Measurements from ENCODE around the gene CCDC127. TPM values are rescaled to one million over a fixed set of nuclear protein-coding genes. Genes with fewer than 3 reads are reported as not detected.

The CCDC127 gene
- total and polyA plus RNA-seq, 10 donors, result 1.2 to 8.9 (median 3.6) TPM

DNA sequence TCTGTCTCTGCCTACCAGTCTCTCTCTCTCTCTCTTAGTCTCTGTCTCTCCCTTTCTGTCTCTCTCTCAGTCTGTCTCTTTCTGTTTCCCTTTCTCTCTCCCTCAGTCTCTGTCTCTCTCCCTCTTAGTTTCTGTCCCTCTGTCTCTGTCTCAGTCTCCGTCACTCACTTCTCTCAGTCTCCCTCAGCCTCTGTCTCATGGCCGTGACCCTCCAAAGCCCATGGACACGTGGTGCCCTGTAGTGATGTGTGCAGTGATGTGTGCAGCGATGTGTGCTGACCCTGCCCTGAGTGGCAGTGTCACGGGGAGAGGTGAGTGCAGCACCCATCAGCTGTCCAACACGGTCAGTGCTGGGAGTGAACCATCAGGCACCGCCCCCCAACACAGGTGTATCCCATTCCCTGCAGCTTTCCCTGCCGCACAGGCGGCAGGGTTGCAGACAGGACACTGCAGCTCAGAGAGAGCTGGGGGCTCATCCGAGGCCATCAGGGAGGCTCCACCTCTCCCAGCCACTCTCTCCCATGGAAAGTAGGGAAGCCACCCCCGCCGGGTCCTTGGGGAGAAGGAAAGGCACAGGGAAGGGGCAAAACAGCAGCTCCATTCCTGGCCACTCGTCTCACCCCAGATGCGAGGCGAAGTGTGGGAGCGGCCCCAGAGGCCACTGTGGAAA, 27.5 kb downstream of the CCDC127 start:
- 52 to 75% (median 65%) methylated on average over 15 to 16 of the region's 16 CpGs for WGBS, 5 donors
- no peak for DNase-seq
- H3K4me1 ChIP-seq, result peaks cover 0 to 28% (median 24%) of the 10 kb centered on the region in 6 donors

DNA sequence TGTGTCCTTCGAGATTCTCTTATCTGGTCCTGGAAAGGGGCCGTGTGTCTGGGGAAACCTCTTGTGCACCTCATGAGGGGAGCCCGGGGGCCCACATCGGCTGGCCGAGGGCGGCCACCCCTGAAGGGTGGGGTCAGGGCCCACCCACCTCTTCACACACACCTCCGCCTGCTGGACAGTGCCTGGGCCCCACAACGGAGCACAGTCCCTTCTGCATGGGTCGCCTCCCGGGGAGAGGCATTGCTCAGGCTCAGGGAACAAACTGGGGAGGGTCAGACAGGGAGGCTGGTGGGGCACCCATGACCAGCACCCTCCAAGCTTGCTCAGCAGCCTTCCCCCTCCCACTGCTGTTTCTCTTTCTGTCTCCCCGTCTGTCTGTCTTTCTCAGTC, 28.0 kb downstream of the CCDC127 start:
- intact Hi-C loops (cut with DNase I; ENCODE audit: low total_unique reads), result no loop called here
- DNase-seq, result peak; percentile 65
- WGBS, 5 donors, result 71 to 83% (median 78%) methylated on average over 11 of the region's 11 CpGs

More for the DNA sequence above, 27.5 kb downstream of the CCDC127 start:
- Histone ChIP-seq H3K36me3 (no peaks in the 10 kb centered on the region), H3K4me3 (peak overlapping the region in 1 of 8 donors; percentile 57), H3K27me3 (replicated peaks in 1 of 7) (peaks cover 0 to 56% (median 14%) of the 10 kb centered on the region in 7 donors), H3K9me3 (no peaks in the 10 kb centered on the region), H3K27ac (no peak overlapping the region)
- intact Hi-C loops (cut with DNase I; ENCODE audit: low total_unique reads), result no loop called here
- TF ChIP-seq, protein P1, sequence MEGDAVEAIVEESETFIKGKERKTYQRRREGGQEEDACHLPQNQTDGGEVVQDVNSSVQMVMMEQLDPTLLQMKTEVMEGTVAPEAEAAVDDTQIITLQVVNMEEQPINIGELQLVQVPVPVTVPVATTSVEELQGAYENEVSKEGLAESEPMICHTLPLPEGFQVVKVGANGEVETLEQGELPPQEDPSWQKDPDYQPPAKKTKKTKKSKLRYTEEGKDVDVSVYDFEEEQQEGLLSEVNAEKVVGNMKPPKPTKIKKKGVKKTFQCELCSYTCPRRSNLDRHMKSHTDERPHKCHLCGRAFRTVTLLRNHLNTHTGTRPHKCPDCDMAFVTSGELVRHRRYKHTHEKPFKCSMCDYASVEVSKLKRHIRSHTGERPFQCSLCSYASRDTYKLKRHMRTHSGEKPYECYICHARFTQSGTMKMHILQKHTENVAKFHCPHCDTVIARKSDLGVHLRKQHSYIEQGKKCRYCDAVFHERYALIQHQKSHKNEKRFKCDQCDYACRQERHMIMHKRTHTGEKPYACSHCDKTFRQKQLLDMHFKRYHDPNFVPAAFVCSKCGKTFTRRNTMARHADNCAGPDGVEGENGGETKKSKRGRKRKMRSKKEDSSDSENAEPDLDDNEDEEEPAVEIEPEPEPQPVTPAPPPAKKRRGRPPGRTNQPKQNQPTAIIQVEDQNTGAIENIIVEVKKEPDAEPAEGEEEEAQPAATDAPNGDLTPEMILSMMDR (IDR thresholded peaks at IDR 0.05 in 8 of 11, conservative IDR thresholded peaks at IDR 0.05 in 3 of 11), result no peak
- TF ChIP-seq POLR2A (IDR thresholded peaks at IDR 0.05) (no peak), POLR2AphosphoS5 (IDR thresholded peaks at IDR 0.05) (no peak)

DNA sequence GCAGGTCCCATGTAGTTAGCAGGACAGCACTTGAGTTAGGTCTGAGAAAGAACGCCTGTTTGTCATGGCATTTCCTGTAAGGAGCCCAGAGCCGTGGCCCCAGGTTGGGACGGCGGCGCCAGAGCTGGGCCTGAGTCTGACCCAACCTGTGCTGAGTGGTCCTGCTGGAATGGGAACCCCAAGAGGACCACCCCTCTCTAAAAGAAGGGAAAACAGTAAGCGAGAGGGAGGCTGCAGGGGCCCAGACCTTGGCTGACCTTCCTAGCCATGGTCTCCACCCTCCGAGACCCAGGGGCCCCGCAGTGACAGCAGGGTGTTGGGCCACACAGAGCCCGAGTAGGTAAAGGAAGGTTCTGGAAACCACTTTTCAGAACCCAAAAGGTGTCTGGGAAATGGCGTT, 28.5 kb downstream of the CCDC127 start:
- H3K36me3 ChIP-seq, result no peaks in the 10 kb centered on the region
- no peak overlapping the region for H3K4me3 ChIP-seq
- TF ChIP-seq POLR2AphosphoS5 (IDR thresholded peaks at IDR 0.05), result no peak
- TF ChIP-seq POLR2A (IDR thresholded peaks at IDR 0.05), result no peak
- H3K27me3 ChIP-seq (replicated peaks in 1 of 7), result peaks cover 0 to 56% (median 14%) of the 10 kb centered on the region in 7 donors
- H3K4me1 ChIP-seq, result peaks cover 0 to 28% (median 24%) of the 10 kb centered on the region in 6 donors
- no peak overlapping the region for H3K27ac ChIP-seq
- WGBS, 5 donors, result 85 to 96% (median 88%) methylated on average over 9 to 10 of the region's 10 CpGs
- DNase-seq, result peak; percentile 59
- no peaks in the 10 kb centered on the region for H3K9me3 ChIP-seq
- intact Hi-C loops (cut with DNase I; ENCODE audit: low total_unique reads), result no loop called here

More for the DNA sequence above, 28.0 kb downstream of the CCDC127 start:
- no peaks in the 10 kb centered on the region for H3K36me3 ChIP-seq
- no peak overlapping the region for H3K4me3 ChIP-seq
- no peaks in the 10 kb centered on the region for H3K9me3 ChIP-seq
- peaks cover 0 to 28% (median 24%) of the 10 kb centered on the region in 6 donors for H3K4me1 ChIP-seq
- H3K27ac ChIP-seq, result no peak overlapping the region
- TF ChIP-seq, protein P1 (IDR thresholded peaks at IDR 0.05 in 8 of 11, conservative IDR thresholded peaks at IDR 0.05 in 3 of 11), result no peak
- TF ChIP-seq POLR2AphosphoS5 (IDR thresholded peaks at IDR 0.05) (no peak), POLR2A (IDR thresholded peaks at IDR 0.05) (no peak)
- peaks cover 0 to 56% (median 14%) of the 10 kb centered on the region in 7 donors for H3K27me3 ChIP-seq (replicated peaks in 1 of 7)

DNA sequence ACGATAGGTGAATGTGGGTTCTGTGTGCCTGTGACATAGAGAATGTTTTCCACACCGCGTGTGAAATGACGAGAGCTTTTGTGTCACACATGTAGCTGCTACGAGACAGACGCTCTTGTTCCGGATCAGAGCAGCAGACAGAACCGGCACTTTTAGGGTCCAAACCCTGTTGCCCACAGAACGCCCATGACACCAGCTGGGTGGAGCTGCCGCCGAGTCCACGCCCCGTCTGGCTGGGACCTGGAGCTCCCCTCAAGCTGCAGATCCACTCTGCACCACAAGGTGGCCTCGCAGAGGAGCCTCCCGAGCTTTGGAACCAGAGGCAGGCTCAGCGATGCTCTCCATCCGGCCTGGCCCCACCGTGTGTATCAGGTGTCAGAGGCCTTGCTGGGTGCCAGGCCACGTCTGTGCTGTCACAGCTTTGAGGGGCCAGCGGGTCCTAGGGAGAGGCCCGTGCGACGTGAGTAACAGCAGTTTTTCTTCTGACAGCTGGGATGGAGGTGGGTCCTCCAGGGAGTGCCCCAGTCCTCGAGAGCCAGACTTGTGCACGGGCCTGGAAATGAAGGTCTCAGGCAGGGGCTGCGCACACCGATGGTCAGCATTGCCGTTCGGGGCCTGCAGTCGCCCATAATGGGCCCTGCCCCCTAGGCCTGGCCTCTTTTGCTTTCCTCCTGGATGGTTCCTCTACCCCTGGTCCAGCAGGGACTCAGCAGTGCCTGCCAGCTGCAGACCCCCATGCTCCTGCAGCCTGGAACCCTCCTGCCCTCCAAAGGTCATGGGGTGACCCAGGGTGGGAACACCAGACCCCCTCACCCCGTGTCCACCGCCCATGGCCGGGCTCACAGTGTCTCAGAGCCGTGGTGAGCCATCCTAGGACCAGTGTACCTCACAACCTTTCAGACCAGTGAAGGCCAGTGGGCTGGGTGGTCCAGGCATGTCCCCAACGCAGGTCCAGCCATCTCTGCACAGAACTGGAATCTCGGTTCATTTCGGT, 29.2 kb downstream of the CCDC127 start:
- peak overlapping the region in 1 of 8 donors; percentile 39 for H3K4me3 ChIP-seq
- H3K4me1 ChIP-seq, result peaks cover 0 to 28% (median 24%) of the 10 kb centered on the region in 6 donors
- intact Hi-C loops (cut with DNase I; ENCODE audit: low total_unique reads), result no loop called here
- no peak overlapping the region for H3K27ac ChIP-seq
- peak; percentile 62 to 75 (median 69) for TF ChIP-seq POLR2AphosphoS5 (IDR thresholded peaks at IDR 0.05)
- TF ChIP-seq, protein P1 (IDR thresholded peaks at IDR 0.05 in 8 of 11, conservative IDR thresholded peaks at IDR 0.05 in 3 of 11), result peak; percentile 89 to 99 (median 97)
- TF ChIP-seq POLR2A (IDR thresholded peaks at IDR 0.05), result no peak
- 34 to 45% (median 39%) methylated on average over 24 to 37 of the region's 37 CpGs for WGBS, 5 donors
- H3K27me3 ChIP-seq (replicated peaks in 1 of 7), result peaks cover 0 to 56% (median 14%) of the 10 kb centered on the region in 7 donors
- no peaks in the 10 kb centered on the region for H3K9me3 ChIP-seq
- DNase-seq, result peak; percentile 95
- H3K36me3 ChIP-seq, result no peaks in the 10 kb centered on the region

Data from spleen (tissue), 11 donors.